ENCODE measurements around the gene CHRDL2.
"Not testable (repeated sequence)": the region's sequence is repeated elsewhere in the genome, so short reads cannot be mapped to it uniquely, and the experiment has no call there.

DNA sequence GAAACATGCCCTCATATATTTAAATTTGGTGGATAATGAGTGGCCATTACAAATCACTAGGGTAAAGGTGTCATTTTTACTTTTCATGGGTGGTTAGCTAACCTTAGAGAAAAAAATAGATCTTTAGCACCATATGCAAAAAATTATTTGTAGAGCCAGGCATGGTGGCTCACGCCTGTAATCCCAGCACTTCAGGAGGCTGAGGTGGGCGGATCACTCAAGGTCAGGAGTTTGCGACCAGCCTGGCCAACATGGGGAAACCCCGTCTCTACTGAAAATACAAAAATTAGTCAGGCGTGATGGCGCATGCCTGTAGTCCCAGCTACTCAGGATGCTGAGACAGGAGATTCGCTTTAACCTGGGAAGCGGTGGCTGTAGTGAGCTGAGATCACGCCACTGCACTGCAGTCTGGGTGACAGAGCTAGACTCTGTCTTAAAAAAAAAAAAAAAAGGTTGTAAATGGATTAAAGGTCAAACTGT is 37.0 kb upstream of the CHRDL2 start:
- not testable (repeated sequence) for TF ChIP-seq POLR2AphosphoS5 (IDR thresholded peaks at IDR 0.05; ENCODE audit: borderline replicate concordance, low read depth, low read length); EZH2 (IDR thresholded peaks at IDR 0.05); FOXP2 (optimal IDR thresholded peaks at IDR 0.05; ENCODE audit: control extremely low read depth, extremely low read length, insufficient read depth)
